ENCODE data around the gene MCOLN2. TPM values are rescaled to one million over a fixed set of nuclear protein-coding genes. Genes with fewer than 3 reads are reported as not detected.

The MCOLN2 gene
- total RNA-seq, 1 donor from 2014 or later: 1.6 TPM

DNA sequence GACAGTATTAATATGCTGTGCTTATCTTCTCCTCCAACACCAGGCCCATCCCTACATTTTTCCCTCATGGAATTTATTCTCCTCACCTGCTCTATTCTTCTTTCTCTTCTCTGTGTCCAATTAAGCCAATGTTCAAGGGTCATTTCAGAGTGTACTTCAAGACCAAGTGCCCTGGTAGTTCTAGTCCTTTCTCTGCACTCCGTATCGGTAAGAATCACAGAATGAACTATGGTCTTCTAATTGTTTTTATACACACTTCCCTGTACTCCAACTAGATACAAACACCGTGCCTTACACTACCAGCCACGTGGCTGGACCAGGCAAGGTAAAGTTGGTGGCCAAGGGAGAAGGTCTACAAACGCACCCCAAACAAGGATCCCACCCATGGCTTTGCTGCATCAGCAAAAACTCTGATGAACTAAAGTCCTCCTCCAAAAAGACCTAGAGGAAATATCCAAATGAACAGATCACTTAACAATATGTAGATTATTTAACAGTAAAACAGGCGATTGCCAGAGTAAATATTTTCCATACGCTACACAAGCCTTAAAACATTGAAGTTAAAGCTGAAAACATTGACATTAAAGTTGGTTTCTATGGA is 63.8 kb downstream of the MCOLN2 start:
- DNase-seq (ENCODE audit: low read depth) (no peak), FAIRE-seq (no peak)
- Histone ChIP-seq H3K79me2 (ENCODE audit: insufficient read depth, low read length) (no peaks in the 10 kb centered on the region), H3K9ac (ENCODE audit: low read length) (no peak overlapping the region), H3K4me3 (ENCODE audit: insufficient read depth, low read depth, low read length) (no peak overlapping the region), H3K27ac (ENCODE audit: low read depth, low read length) (no peak overlapping the region), H3K4me1 (ENCODE audit: insufficient read depth, low read length) (no peaks in the 10 kb centered on the region), H3K4me2 (ENCODE audit: low read length) (no peak overlapping the region), H3K9me3 (ENCODE audit: insufficient read depth, low read depth, low read length) (no peaks in the 10 kb centered on the region), H3K36me3 (ENCODE audit: insufficient read depth, low read length) (no peaks in the 10 kb centered on the region), H2AFZ (ENCODE audit: low read depth, low read length) (no peak overlapping the region), H4K20me1 (ENCODE audit: insufficient read depth, low read length) (no peaks in the 10 kb centered on the region), H3K27me3 (ENCODE audit: insufficient read depth, low read length) (peaks cover 16% of the 10 kb centered on the region)
- H3K4me1 Mint-ChIP-seq (ENCODE audit: low read depth, unreplicated experiment): no peaks in the 10 kb centered on the region
- H3K9me3 Mint-ChIP-seq (ENCODE audit: unreplicated experiment): no peaks in the 10 kb centered on the region
- peaks cover 10% of the 10 kb centered on the region for H3K27me3 Mint-ChIP-seq (ENCODE audit: low read depth, unreplicated experiment)
- H3K36me3 Mint-ChIP-seq (ENCODE audit: low read depth, unreplicated experiment): no peaks in the 10 kb centered on the region
- TF ChIP-seq, protein P1, sequence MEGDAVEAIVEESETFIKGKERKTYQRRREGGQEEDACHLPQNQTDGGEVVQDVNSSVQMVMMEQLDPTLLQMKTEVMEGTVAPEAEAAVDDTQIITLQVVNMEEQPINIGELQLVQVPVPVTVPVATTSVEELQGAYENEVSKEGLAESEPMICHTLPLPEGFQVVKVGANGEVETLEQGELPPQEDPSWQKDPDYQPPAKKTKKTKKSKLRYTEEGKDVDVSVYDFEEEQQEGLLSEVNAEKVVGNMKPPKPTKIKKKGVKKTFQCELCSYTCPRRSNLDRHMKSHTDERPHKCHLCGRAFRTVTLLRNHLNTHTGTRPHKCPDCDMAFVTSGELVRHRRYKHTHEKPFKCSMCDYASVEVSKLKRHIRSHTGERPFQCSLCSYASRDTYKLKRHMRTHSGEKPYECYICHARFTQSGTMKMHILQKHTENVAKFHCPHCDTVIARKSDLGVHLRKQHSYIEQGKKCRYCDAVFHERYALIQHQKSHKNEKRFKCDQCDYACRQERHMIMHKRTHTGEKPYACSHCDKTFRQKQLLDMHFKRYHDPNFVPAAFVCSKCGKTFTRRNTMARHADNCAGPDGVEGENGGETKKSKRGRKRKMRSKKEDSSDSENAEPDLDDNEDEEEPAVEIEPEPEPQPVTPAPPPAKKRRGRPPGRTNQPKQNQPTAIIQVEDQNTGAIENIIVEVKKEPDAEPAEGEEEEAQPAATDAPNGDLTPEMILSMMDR (IDR thresholded peaks at IDR 0.05; ENCODE audit: insufficient read depth, low read depth, low read length): no peak
- no peak for TF ChIP-seq EZH2 (IDR thresholded peaks at IDR 0.05; ENCODE audit: insufficient read depth, low read length)
- H3K4me3 Mint-ChIP-seq (ENCODE audit: unreplicated experiment): no peak overlapping the region
- H3K27ac Mint-ChIP-seq (ENCODE audit: unreplicated experiment): no peak overlapping the region

DNA sequence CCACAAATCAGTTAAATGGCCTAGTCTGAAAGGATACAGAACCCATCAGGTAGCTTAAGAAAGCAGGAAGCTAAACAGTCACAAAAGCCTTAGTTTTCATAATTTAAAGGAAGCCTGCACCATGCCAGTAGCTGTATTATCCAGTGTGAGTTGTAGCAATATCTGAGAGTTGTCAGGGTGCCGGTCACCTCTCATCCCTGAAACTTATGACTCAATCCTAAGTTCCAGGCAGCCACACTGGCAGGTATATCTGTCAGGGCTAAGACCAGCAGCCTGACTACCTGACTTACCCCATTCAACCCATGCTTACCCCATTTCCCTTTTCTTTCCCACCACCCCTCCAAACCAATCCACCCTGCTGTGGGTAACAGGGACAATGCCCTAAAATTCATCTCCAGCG is 66.1 kb downstream of the MCOLN2 start:
- Histone ChIP-seq H2AFZ (ENCODE audit: low read depth, low read length) (no peak overlapping the region), H3K9ac (ENCODE audit: low read length) (no peak overlapping the region), H3K27me3 (ENCODE audit: insufficient read depth, low read length) (peaks cover 16% of the 10 kb centered on the region), H3K79me2 (ENCODE audit: insufficient read depth, low read length) (no peaks in the 10 kb centered on the region), H4K20me1 (ENCODE audit: insufficient read depth, low read length) (no peaks in the 10 kb centered on the region), H3K4me2 (ENCODE audit: low read length) (no peak overlapping the region), H3K27ac (ENCODE audit: low read depth, low read length) (no peak overlapping the region), H3K9me3 (ENCODE audit: insufficient read depth, low read depth, low read length) (no peaks in the 10 kb centered on the region), H3K36me3 (ENCODE audit: insufficient read depth, low read length) (no peaks in the 10 kb centered on the region), H3K4me1 (ENCODE audit: insufficient read depth, low read length) (no peaks in the 10 kb centered on the region), H3K4me3 (ENCODE audit: insufficient read depth, low read depth, low read length) (no peak overlapping the region)
- no peaks in the 10 kb centered on the region for H3K36me3 Mint-ChIP-seq (ENCODE audit: low read depth, unreplicated experiment)
- FAIRE-seq: no peak
- no peaks in the 10 kb centered on the region for H3K9me3 Mint-ChIP-seq (ENCODE audit: unreplicated experiment)
- no peak overlapping the region for H3K4me3 Mint-ChIP-seq (ENCODE audit: unreplicated experiment)
- H3K27ac Mint-ChIP-seq (ENCODE audit: unreplicated experiment): no peak overlapping the region
- no peak for DNase-seq (ENCODE audit: low read depth)
- TF ChIP-seq EZH2 (IDR thresholded peaks at IDR 0.05; ENCODE audit: insufficient read depth, low read length): no peak
- TF ChIP-seq, protein P1 (IDR thresholded peaks at IDR 0.05; ENCODE audit: insufficient read depth, low read depth, low read length): no peak
- H3K4me1 Mint-ChIP-seq (ENCODE audit: low read depth, unreplicated experiment): no peaks in the 10 kb centered on the region
- peaks cover 10% of the 10 kb centered on the region for H3K27me3 Mint-ChIP-seq (ENCODE audit: low read depth, unreplicated experiment)

DNA sequence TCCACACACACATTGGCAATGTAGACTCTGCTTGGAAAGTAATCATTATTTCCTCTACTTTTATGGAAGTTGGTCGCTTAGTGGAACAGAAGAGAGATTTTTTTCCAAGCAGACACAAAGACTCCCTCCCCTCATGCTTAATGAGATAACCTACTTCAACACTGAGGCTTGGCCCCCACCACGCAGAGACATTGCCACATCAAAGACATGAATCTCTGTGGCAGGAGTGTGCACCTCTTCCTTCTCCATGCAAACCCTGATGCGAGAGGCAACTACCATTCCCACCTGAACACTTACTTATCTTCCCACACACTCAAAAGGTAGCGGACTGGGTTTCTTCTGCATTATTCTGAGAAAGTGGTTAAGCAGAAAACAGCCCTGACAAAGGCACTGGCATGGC is 66.6 kb downstream of the MCOLN2 start:
- no peaks in the 10 kb centered on the region for H3K4me1 ChIP-seq (ENCODE audit: insufficient read depth, low read length)
- peaks cover 16% of the 10 kb centered on the region for H3K27me3 ChIP-seq (ENCODE audit: insufficient read depth, low read length)
- H3K9ac ChIP-seq (ENCODE audit: low read length): no peak overlapping the region
- H4K20me1 ChIP-seq (ENCODE audit: insufficient read depth, low read length): no peaks in the 10 kb centered on the region
- H3K9me3 Mint-ChIP-seq (ENCODE audit: unreplicated experiment): no peaks in the 10 kb centered on the region
- H3K4me2 ChIP-seq (ENCODE audit: low read length): no peak overlapping the region
- no peaks in the 10 kb centered on the region for H3K36me3 Mint-ChIP-seq (ENCODE audit: low read depth, unreplicated experiment)
- no peak overlapping the region for H3K27ac Mint-ChIP-seq (ENCODE audit: unreplicated experiment)
- no peak overlapping the region for H3K4me3 ChIP-seq (ENCODE audit: insufficient read depth, low read depth, low read length)
- H3K4me3 Mint-ChIP-seq (ENCODE audit: unreplicated experiment): no peak overlapping the region
- no peak for TF ChIP-seq EZH2 (IDR thresholded peaks at IDR 0.05; ENCODE audit: insufficient read depth, low read length)
- TF ChIP-seq, protein P1 (IDR thresholded peaks at IDR 0.05; ENCODE audit: insufficient read depth, low read depth, low read length): no peak
- FAIRE-seq: no peak
- no peaks in the 10 kb centered on the region for H3K4me1 Mint-ChIP-seq (ENCODE audit: low read depth, unreplicated experiment)
- DNase-seq (ENCODE audit: low read depth): no peak
- no peaks in the 10 kb centered on the region for H3K36me3 ChIP-seq (ENCODE audit: insufficient read depth, low read length)
- no peaks in the 10 kb centered on the region for H3K9me3 ChIP-seq (ENCODE audit: insufficient read depth, low read depth, low read length)
- no peak overlapping the region for H2AFZ ChIP-seq (ENCODE audit: low read depth, low read length)
- H3K27me3 Mint-ChIP-seq (ENCODE audit: low read depth, unreplicated experiment): peaks cover 10% of the 10 kb centered on the region
- no peak overlapping the region for H3K27ac ChIP-seq (ENCODE audit: low read depth, low read length)
- H3K79me2 ChIP-seq (ENCODE audit: insufficient read depth, low read length): no peaks in the 10 kb centered on the region

Measured in astrocyte (in vitro differentiated cells and primary cell).